H1 (cell line): ENCODE results near the gene EIF4E. TPM values are rescaled to one million over a fixed set of nuclear protein-coding genes. Genes with fewer than 3 reads are reported as not detected.

ENCODE experiments used
- CTCF ChIA-PET: fragments of 300-600 bp; sonication (Branson Sonifier 250); formaldehyde crosslinking; loops from one replicate; lab custom pipeline; 2021; ENCODE audit not compliant: partially characterized antibody; lab: Charles Lee
- POLR2A ChIA-PET: fragments of 300-600 bp; sonication (Branson Sonifier 250); formaldehyde crosslinking; loops from one replicate; lab custom pipeline; 2021; ENCODE audit warnings: inconsistent platforms; ENCODE audit not compliant: partially characterized antibody; lab: Charles Lee
- DNase-seq, 2 experiments: peaks; one replicate each; pipeline versions ENCODE4 v3.0.0 to v3.0.0-alpha.2; 2010 to 2022; ENCODE audit warnings: low spot score in 2 of 2, low read depth in 1 of 2, mixed read lengths in 1 of 2
- FAIRE-seq: peaks from 2 replicates; lab custom pipeline; 2011; peaks lifted over from hg19 to GRCh38; lab: Jason Lieb, UNC
- H2AFZ ChIP-seq: 2 replicates; pipeline ENCODE4 v1.8.1; 2012; ENCODE audit warnings: low read length, inconsistent platforms
- H2AK5ac ChIP-seq: 2 replicates; pipeline ENCODE4 v1.6.1; 2013; ENCODE audit warnings: low read depth, low read length
- H2BK120ac ChIP-seq: replicated peaks from 2 replicates; pipeline ENCODE3; 2013; ENCODE audit warnings: low read depth, low read length, inconsistent platforms
- H2BK12ac ChIP-seq: 2 replicates; pipeline ENCODE4 v1.6.1; 2013; ENCODE audit warnings: low read depth, low read length
- H2BK15ac ChIP-seq: 2 replicates; pipeline ENCODE4 v1.6.1; 2013; ENCODE audit warnings: low read length
- H2BK20ac ChIP-seq: 2 replicates; pipeline ENCODE4 v1.6.1; 2013; ENCODE audit warnings: low read length
- H2BK5ac ChIP-seq: 2 replicates; pipeline ENCODE4 v1.6.1; 2013; ENCODE audit warnings: low read depth, low read length
- H3K14ac ChIP-seq: 2 replicates; pipeline ENCODE4 v1.6.1; 2013; ENCODE audit warnings: inconsistent platforms; ENCODE audit not compliant: insufficient read length
- H3K18ac ChIP-seq: 2 replicates; pipeline ENCODE4 v1.6.1; 2013; ENCODE audit warnings: low read length; ENCODE audit errors: extremely low read depth
- H3K23ac ChIP-seq: 2 replicates; pipeline ENCODE4 v1.6.1; 2013; ENCODE audit warnings: inconsistent platforms; ENCODE audit not compliant: insufficient read length
- H3K23me2 ChIP-seq: 2 replicates; pipeline ENCODE4 v1.6.1; 2013; ENCODE audit warnings: low read depth, low read length
- H3K27ac ChIP-seq: 2 replicates; pipeline ENCODE4 v1.6.1; 2011; ENCODE audit warnings: low read depth, low read length, inconsistent platforms
- H3K27me3 ChIP-seq, 4 experiments: replicated peaks in 1 of 4; 1 replicate in 1 of 4; 2 replicates in 3 of 4; pipeline versions ENCODE4 v1.6.1 to v1.8.1; 2011 to 2013; ENCODE audit warnings: low read length in 3 of 4, mild to moderate bottlenecking in 3 of 4, inconsistent platforms in 2 of 4, mixed read lengths in 2 of 4, moderate library complexity in 1 of 4; ENCODE audit not compliant: control insufficient read depth in 3 of 4, insufficient read depth in 3 of 4; ENCODE audit errors: extremely low read depth in 1 of 4
- H3K36me3 ChIP-seq, 4 experiments: 2 replicates each; pipeline versions ENCODE4 v1.6.1 to v1.8.1; 2011 to 2013; ENCODE audit warnings: mild to moderate bottlenecking in 4 of 4, low read length in 3 of 4, moderate library complexity in 2 of 4, control low read depth in 1 of 4, inconsistent platforms in 1 of 4; ENCODE audit not compliant: insufficient read depth in 4 of 4, control insufficient read depth in 2 of 4
- H3K4ac ChIP-seq: replicated peaks from 2 replicates; pipeline ENCODE3; 2013; ENCODE audit warnings: low read length, low read depth, mixed read lengths, inconsistent platforms; ENCODE audit not compliant: insufficient read length
- H3K4me1 ChIP-seq, 4 experiments: replicated peaks in 1 of 4; 1 replicate in 1 of 4; 2 replicates in 3 of 4; pipeline versions ENCODE4 v1.6.1 to v1.8.1; 2011 to 2013; ENCODE audit warnings: low read length in 3 of 4, inconsistent platforms in 2 of 4, mixed read lengths in 1 of 4; ENCODE audit not compliant: insufficient read depth in 4 of 4, control insufficient read depth in 3 of 4
- H3K4me2 ChIP-seq, 2 experiments: 2 replicates each; pipeline versions ENCODE4 v1.6.1 to v1.8.1; 2011 to 2013; ENCODE audit warnings: low read depth in 2 of 2, low read length in 2 of 2, control low read depth in 1 of 2, inconsistent platforms in 1 of 2, mild to moderate bottlenecking in 1 of 2; ENCODE audit not compliant: insufficient read depth in 1 of 2
- H3K4me3 ChIP-seq, 4 experiments: fragments of 200-600, 300-600 bp in 1 of 4; sonication (generic), shearing (Covaris generic), sonication (Bioruptor Twin) in 1 of 4; 2 replicates each; pipeline versions ENCODE4 v1.5.1 to v1.8.1; 2011 to 2016; ENCODE audit warnings: low read length in 4 of 4, low read depth in 3 of 4, control low read depth in 2 of 4, inconsistent platforms in 2 of 4, mild to moderate bottlenecking in 2 of 4, mixed read lengths in 1 of 4, moderate library complexity in 1 of 4; ENCODE audit not compliant: insufficient read depth in 2 of 4; ENCODE audit errors: extremely low read depth in 1 of 4
- H3K56ac ChIP-seq: replicated peaks from 2 replicates; pipeline ENCODE3; 2013; ENCODE audit warnings: low read depth, mild to moderate bottlenecking, mixed read lengths, low read length, inconsistent platforms; ENCODE audit not compliant: insufficient read length
- H3K79me1 ChIP-seq: 2 replicates; pipeline ENCODE4 v1.6.1; 2013; ENCODE audit warnings: low read depth, low read length, control low read depth
- H3K79me2 ChIP-seq, 2 experiments: 2 replicates each; pipeline versions ENCODE4 v1.6.1 to v1.8.1; 2012 to 2013; ENCODE audit warnings: low read length in 2 of 2, mild to moderate bottlenecking in 2 of 2, inconsistent platforms in 1 of 2; ENCODE audit not compliant: insufficient read depth in 2 of 2, control insufficient read depth in 1 of 2
- H3K9ac ChIP-seq, 4 experiments: replicated peaks in 1 of 4; 1 replicate in 1 of 4; 2 replicates in 3 of 4; pipeline versions ENCODE4 v1.6.1 to v1.8.1; 2011 to 2013; ENCODE audit warnings: low read depth in 3 of 4, low read length in 3 of 4, control low read depth in 2 of 4, mild to moderate bottlenecking in 2 of 4, moderate library complexity in 2 of 4, inconsistent platforms in 1 of 4; ENCODE audit errors: extremely low read depth in 1 of 4
- H3K9me3 ChIP-seq, 2 experiments: 2 replicates each; pipeline versions ENCODE4 v1.6.1 to v1.8.1; 2012 to 2013; ENCODE audit warnings: mild to moderate bottlenecking in 2 of 2, moderate library complexity in 2 of 2, control low read depth in 1 of 2, inconsistent platforms in 1 of 2, low read depth in 1 of 2, low read length in 1 of 2, mixed read lengths in 1 of 2; ENCODE audit not compliant: insufficient read depth in 2 of 2
- H4K20me1 ChIP-seq, 2 experiments: replicated peaks in 1 of 2; 2 replicates each; pipeline versions ENCODE3 to v1.8.1; 2011 to 2013; ENCODE audit warnings: inconsistent platforms in 2 of 2, low read length in 2 of 2, mild to moderate bottlenecking in 1 of 2; ENCODE audit not compliant: insufficient read depth in 2 of 2, control insufficient read depth in 1 of 2
- H4K5ac ChIP-seq: 2 replicates; pipeline ENCODE4 v1.6.1; 2013; ENCODE audit warnings: low read length, low read depth, mixed read lengths, inconsistent platforms; ENCODE audit not compliant: insufficient read length
- H4K8ac ChIP-seq: 2 replicates; pipeline ENCODE4 v1.8.0; 2013; ENCODE audit warnings: mild to moderate bottlenecking, moderate library complexity, low read length, inconsistent platforms; ENCODE audit not compliant: insufficient read depth; ENCODE audit errors: extremely low read depth
- H4K91ac ChIP-seq: replicated peaks from 2 replicates; pipeline ENCODE3; 2013; ENCODE audit warnings: low read length, mixed read lengths, inconsistent platforms; ENCODE audit not compliant: insufficient read length
- CBX5 ChIP-seq: fragments of 300-800, 300-1000 bp; sonication (generic); IDR thresholded peaks from 2 replicates; pipeline ENCODE4 v1.7.1; 2016; ENCODE audit warnings: antibody characterized with exemption, low read length, low read depth
- EGR1 ChIP-seq: IDR thresholded peaks from 2 replicates; pipeline ENCODE4 v1.6.1; 2011; ENCODE audit warnings: low read depth, low read length, borderline replicate concordance
- KDM4A ChIP-seq: IDR thresholded peaks from one replicate; pipeline ENCODE4 v1.7.1; 2012; ENCODE audit warnings: low read depth, mild to moderate bottlenecking, moderate library complexity, low read length, inconsistent platforms; ENCODE audit not compliant: severe bottlenecking
- NRF1 ChIP-seq: IDR thresholded peaks from 2 replicates; pipeline ENCODE4 v1.6.1; 2011; ENCODE audit warnings: mild to moderate bottlenecking, low read depth, low read length, improper control_type of control experiment
- TAF1 ChIP-seq: IDR thresholded peaks from 2 replicates; pipeline ENCODE4 v1.6.1; 2011; ENCODE audit warnings: mild to moderate bottlenecking, low read depth, low read length
- TAF7 ChIP-seq: optimal IDR thresholded peaks from 2 replicates; pipeline ENCODE3; 2011; ENCODE audit warnings: low read depth, mild to moderate bottlenecking, inconsistent platforms, low read length, moderate library complexity, borderline replicate concordance
- WGBS, 2 experiments: shearing (Covaris generic) in 1 of 2; methylation state at CpG; one replicate each; pipeline versions ENCODE4 v1.1.6 to v1.1.7; 2013 to 2015; ENCODE audit warnings: low lambda C conversion rate in 2 of 2, mixed read lengths in 2 of 2, inconsistent platforms in 1 of 2, low coverage in 1 of 2, missing lambda C conversion rate in 1 of 2; ENCODE audit not compliant: insufficient replicate concordance in 2 of 2, insufficient coverage in 1 of 2, insufficient read length in 1 of 2; ENCODE audit errors: extremely low coverage in 1 of 2, missing lambda C conversion rate in 1 of 2; 5-methylcytosine and 5-hydroxymethylcytosine counted together
- polyA plus RNA-seq, 7 experiments: library from polyadenylated mRNA; depleted of rRNA in 3 of 7; stranded (reverse) in 5 of 7; unstranded in 2 of 7; fragments of >200 nt in 5 of 7; fragments of 200-250 nt in 2 of 7; gene quantifications; 1 replicate in 5 of 7; 2 replicates in 1 of 7; 4 replicates in 1 of 7; pipeline versions ENCODE4 v1.2.1 to v1.2.3, GENCODE V29; 2011 to 2013; ENCODE audit warnings: missing spikeins in 2 of 7, mixed read lengths in 2 of 7
- total RNA-seq: library from RNA; stranded (reverse); fragmentation: NEBNext Ultra II Directional; extraction: Animal tissue kit (Norgen Biotek cat#: 25700); gene quantifications from 2 replicates; pipeline ENCODE4 v1.2.1, GENCODE V29; 2021

Gene EIF4E
- total and polyA plus RNA-seq, 2 of the 8 experiments (the other 6 are each of a cell fraction or from before 2014, with no cell fraction given): 59.6 to 185 TPM

- no peaks in the 10 kb centered on the region for H4K20me1 ChIP-seq
- CTCF ChIA-PET: interaction anchor here (0.6 kb wide), 1 partner anchor 148 kb away, joined by 3 read pairs; no protein-coding TSS in a partner anchor
- H3K23ac ChIP-seq: no peak overlapping the region
- no peak overlapping the region for H4K91ac ChIP-seq
- H3K9ac ChIP-seq: no peak overlapping the region
- 96% methylated on average over 6 of the region's 6 CpGs; no CpG with 5 or more reads in 1 of the 2 experiments for WGBS, 2 experiments
- H2BK15ac ChIP-seq: no peak overlapping the region
- no peak overlapping the region for H3K14ac ChIP-seq
- no peaks in the 10 kb centered on the region for H3K23me2 ChIP-seq
- no peaks in the 10 kb centered on the region for H3K27me3 ChIP-seq
- H2BK20ac ChIP-seq: no peak overlapping the region
- no peak overlapping the region for H3K4ac ChIP-seq
- H3K4me3 ChIP-seq: no peak overlapping the region
- H2AFZ ChIP-seq: 0 out of 2 replicates have a peak overlapping the region, but pooled peaks have one; percentile 6
- no peak overlapping the region for H3K4me2 ChIP-seq
- TF ChIP-seq KDM4A (no peak), TAF7 (no peak), TAF1 (no peak), NRF1 (no peak), EGR1 (no peak), CBX5 (no peak)
- H3K9me3 ChIP-seq: no peaks in the 10 kb centered on the region
- H4K5ac ChIP-seq: no peak overlapping the region
- no peak overlapping the region for H2BK12ac ChIP-seq
- no peaks in the 10 kb centered on the region for H3K36me3 ChIP-seq
- no peak overlapping the region for H3K18ac ChIP-seq
- no peaks in the 10 kb centered on the region for H3K4me1 ChIP-seq
- H3K56ac ChIP-seq: no peak overlapping the region
- no peak overlapping the region for H3K27ac ChIP-seq
- no peaks in the 10 kb centered on the region for H3K79me2 ChIP-seq
- POLR2A ChIA-PET: interaction anchor here (2.4 kb wide), 1 partner anchor 40 kb away, joined by 6 read pairs; the partner anchor contains the start of gene METAP1
- H3K79me1 ChIP-seq: no peaks in the 10 kb centered on the region
- DNase-seq: no peak
- no peak for FAIRE-seq
- no peak overlapping the region for H4K8ac ChIP-seq
- H2BK120ac ChIP-seq: no peak overlapping the region
- H2BK5ac ChIP-seq: no peak overlapping the region
- H2AK5ac ChIP-seq: no peak overlapping the region
Observed at GRCh38 chr4:98955229-98955628, 26.3 kb upstream of the EIF4E start.
